UCSD-AML1 (cell line): ENCODE results near the gene LRP8.

ENCODE experiments used
- DNase-seq: peaks from one replicate; lab custom pipeline; 2025; ENCODE audit not compliant: unreplicated experiment; lab: John Stamatoyannopoulos, UW

LRP8 gene

GRCh38 chr1:53307037-53307436 is 20.8 kb downstream of the LRP8 start:
- no peak for DNase-seq

GRCh38 chr1:53306168-53306567 is 21.7 kb downstream of the LRP8 start:
- DNase-seq, result no peak

- no peak for DNase-seq
Observed at GRCh38 chr1:53305650-53306049, 22.2 kb downstream of the LRP8 start.

- DNase-seq, result no peak
Observed at GRCh38 chr1:53304527-53304926, 23.3 kb downstream of the LRP8 start.

- no peak for DNase-seq
Observed at GRCh38 chr1:53303726-53304515, 23.9 kb downstream of the LRP8 start.

- no peak for DNase-seq
Observed at GRCh38 chr1:53303243-53303642, 24.6 kb downstream of the LRP8 start.

- no peak for DNase-seq
Observed at GRCh38 chr1:53299233-53299632, 28.6 kb downstream of the LRP8 start.

- no peak for DNase-seq
Observed at GRCh38 chr1:53298045-53298637, 29.7 kb downstream of the LRP8 start.

GRCh38 chr1:53297195-53297594 is 30.7 kb downstream of the LRP8 start:
- no peak for DNase-seq

GRCh38 chr1:53296117-53296749 is 31.6 kb downstream of the LRP8 start:
- no peak for DNase-seq

GRCh38 chr1:53295726-53296116 is 32.1 kb downstream of the LRP8 start:
- DNase-seq, result no peak

- DNase-seq, result no peak
Observed at GRCh38 chr1:53295295-53295694, 32.6 kb downstream of the LRP8 start.

GRCh38 chr1:53294567-53294966 is 33.3 kb downstream of the LRP8 start:
- DNase-seq, result no peak

GRCh38 chr1:53294061-53294460 is 33.8 kb downstream of the LRP8 start:
- DNase-seq, result no peak

- no peak for DNase-seq
Observed at GRCh38 chr1:53293123-53293522, 34.7 kb downstream of the LRP8 start.

GRCh38 chr1:53292690-53293089 is 35.2 kb downstream of the LRP8 start:
- DNase-seq, result no peak

GRCh38 chr1:53291574-53291973 is 36.3 kb downstream of the LRP8 start:
- no peak for DNase-seq

GRCh38 chr1:53288790-53289429 is 39.0 kb downstream of the LRP8 start:
- no peak for DNase-seq

GRCh38 chr1:53288002-53288789 is 39.7 kb downstream of the LRP8 start:
- DNase-seq, result no peak

- DNase-seq, result no peak
Observed at GRCh38 chr1:53286955-53287354, 40.9 kb downstream of the LRP8 start.
